NCI-H146 treated with DMSO at 0.1 percent for 48 hours (cell line): ENCODE measurements around the gene PLCH2.

Experiments used
- DNase-seq: peaks from one replicate; lab custom pipeline; 2025; ENCODE audit not compliant: unreplicated experiment; lab: John Stamatoyannopoulos, UW

Gene PLCH2

GRCh38 chr1:2525920-2526823, 50.1 kb downstream of the PLCH2 start, which contains the start of gene PANK4:
TSS of gene PANK4 (minus strand) at chr1:2526596. CDS start at chr1:2526587, 9 bp downstream.
- DNase-seq = peak; percentile 61

DNA sequence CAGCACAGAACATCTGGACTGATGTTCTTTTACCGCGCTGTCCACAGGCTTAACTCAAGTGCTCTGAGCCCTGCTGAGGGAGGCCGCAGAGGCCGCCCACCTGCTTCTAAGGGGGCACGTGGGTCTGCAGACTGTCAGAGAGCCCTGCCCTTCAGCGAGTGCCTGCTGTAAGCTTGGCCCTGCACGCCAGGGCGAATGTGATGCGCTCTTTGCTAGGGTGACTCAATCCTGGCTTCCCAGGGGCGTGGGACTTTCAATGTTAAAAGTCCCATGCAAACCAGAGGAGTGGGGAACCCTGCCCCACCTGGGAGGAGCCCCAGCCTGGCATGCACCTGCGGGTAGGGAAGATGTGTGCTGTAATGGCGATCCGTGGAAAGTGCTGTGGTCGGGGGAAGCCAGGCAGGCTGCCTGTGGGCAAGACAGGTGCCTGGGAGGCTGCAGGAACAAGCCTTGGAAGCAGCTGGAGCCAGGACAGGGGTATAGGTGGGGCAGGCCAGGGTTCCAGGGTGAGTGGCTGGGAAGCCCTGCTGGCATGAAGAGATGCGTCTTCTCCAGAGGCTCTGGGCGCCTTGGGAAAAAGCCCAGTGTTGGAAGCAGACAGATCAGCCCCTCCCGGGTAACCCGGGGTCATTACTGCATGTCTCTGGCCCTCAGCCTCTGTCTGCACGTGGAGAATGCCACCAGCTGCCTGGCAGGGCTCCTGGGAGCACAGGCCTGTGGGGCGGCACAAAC, 50.9 kb downstream of the PLCH2 start:
- DNase-seq = no peak

- no peak for DNase-seq
Measured at GRCh38 chr1:2527556-2527860, 51.4 kb downstream of the PLCH2 start.

DNA sequence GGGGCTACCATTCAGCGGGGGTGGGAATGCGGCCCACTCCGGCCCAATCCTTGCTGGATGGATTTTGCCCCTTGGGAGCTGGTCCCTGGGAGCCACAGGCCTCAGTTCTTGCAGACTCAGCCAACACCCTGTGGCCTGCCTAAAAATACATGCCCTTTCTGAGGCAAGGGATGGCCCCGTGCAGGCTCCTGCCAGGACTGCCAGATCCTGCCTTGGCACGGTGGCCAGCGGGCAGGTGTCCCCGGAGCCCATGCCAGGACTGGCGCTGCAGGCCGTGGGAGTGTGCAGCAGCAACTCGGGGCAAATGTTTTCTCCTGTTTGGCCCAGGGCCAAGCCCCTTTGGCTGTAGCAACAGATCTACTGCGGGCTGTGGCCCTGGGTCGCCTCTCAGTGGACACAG, 51.9 kb downstream of the PLCH2 start:
- DNase-seq = no peak

- no peak for DNase-seq
Measured at GRCh38 chr1:2528611-2528965, 52.5 kb downstream of the PLCH2 start.

DNA sequence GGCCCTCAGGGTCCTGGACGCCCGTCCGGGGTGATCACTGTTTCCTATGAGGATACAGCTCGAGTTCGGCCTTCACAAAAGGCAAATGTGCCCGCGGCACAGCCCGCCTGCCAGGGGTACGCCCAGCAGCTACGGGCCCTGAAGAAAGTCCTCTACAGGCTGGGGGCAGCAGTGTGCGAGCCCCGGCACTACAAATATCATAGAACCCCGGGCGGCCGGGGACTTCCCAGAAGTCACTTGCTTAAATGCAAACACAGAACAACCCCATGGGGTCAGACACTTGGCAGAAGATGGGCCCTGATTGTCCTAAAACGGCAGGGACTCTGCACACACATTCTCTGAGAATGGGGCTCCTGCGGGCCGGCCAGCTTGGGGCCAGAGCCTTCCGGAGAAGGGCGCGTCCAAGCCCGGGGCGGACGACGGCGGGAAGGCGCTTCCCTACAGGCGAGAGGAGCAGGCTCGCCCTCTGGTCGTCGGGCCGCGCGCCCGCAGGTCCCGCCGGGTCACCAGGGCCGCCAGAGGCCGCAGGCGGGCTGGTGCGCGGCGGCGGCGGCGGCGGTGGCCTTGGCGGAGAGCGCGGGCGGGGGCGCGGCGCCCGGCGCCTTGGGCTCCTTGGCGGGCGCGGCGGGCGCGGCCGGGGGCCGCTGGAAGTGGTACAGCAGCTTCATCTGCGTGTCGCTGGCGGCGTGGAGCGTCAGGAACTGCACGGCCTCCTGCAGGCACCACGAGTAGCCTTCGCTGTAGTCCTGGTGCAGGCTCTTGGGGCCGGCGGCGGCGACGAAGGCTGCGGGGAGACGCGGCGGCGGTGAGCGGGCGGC, 53.1 kb downstream of the PLCH2 start:
- no peak for DNase-seq

- no peak for DNase-seq
Measured at GRCh38 chr1:2529784-2530512, 53.9 kb downstream of the PLCH2 start, which contains the start of gene HES5. TSS of gene HES5 (minus strand) at chr1:2530263. CDS start at chr1:2530164, 99 bp downstream.

DNA sequence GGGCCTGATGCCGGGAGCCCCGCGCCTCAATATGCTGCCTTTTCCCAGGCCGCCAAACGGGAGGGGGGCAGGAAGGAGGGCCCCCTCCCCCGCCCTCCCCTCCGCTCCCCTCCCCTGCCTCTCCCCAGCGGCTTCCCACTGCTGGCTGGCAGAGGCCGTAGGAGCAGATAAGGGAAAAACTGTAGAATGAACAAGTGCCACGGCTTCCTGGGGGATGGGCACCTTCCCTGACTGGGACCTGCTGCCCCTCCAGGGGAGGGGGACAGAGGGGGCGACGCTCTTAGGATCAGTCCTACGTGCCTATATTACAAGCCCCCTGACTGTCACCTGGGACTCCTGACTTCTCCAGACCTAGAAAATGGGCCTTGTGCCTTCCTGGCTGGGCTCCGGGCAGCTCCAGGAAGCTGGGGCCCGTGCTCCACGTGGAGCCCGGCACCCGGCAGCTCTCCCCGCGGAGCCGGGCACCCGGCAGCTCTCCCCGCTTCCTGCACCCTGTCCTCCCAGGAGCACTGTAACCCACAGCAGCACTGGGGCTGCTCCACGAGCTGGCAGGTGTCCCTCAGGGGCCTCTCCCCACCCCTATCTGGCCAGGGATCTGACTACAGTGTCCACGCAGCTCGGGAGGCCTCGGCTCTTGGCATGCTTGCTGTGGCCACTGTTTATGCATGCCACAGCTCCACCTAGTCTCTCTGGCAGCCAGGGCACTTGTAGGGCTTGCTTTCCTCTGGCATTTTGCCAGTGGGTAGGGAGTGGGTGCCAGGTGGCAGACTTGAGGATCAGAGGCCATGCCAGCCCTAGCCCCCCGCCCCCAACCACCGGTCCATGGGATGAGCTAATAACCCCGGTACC, 54.6 kb downstream of the PLCH2 start:
- DNase-seq = no peak

GRCh38 chr1:2532485-2533160, 56.5 kb downstream of the PLCH2 start:
- DNase-seq = no peak

DNA sequence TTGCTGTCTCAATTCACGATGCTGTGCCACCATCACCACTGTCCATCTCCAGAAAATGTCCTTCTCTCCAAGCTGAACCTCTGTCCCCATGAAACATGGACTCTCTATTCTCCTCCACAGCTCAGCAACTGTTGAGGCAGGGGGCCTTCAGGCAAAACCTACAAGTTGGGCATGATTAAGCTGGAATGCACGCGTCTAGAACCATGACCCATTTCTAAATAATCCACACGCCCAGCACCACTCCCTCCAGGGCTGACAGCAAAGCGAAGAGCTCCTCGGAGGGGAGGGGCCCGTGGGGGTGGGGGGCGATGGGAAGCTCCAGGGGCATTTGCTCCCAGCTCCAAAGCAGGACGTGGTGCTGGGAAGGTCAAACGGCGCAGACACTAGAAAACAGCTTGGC, 57.3 kb downstream of the PLCH2 start:
- DNase-seq = no peak

DNA sequence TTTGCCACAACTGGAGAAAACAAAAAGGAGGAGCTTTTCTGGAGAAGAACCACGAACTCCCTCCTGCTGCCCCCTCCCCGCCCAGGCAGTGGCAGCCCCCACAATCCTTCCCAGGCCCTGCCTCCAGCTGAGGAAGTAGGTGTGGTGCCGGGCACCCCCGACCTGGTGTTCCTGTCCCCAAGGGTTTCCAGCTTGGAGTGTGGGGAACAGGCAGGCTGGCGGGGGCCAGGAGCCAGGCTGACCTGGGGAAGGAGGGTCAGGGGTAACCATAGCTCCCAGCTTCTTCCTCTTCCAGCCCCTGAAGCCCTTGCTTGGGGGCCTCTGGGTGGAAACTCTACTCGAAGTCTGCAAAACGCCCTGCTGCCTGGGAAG, 58.2 kb downstream of the PLCH2 start:
- no peak for DNase-seq

DNA sequence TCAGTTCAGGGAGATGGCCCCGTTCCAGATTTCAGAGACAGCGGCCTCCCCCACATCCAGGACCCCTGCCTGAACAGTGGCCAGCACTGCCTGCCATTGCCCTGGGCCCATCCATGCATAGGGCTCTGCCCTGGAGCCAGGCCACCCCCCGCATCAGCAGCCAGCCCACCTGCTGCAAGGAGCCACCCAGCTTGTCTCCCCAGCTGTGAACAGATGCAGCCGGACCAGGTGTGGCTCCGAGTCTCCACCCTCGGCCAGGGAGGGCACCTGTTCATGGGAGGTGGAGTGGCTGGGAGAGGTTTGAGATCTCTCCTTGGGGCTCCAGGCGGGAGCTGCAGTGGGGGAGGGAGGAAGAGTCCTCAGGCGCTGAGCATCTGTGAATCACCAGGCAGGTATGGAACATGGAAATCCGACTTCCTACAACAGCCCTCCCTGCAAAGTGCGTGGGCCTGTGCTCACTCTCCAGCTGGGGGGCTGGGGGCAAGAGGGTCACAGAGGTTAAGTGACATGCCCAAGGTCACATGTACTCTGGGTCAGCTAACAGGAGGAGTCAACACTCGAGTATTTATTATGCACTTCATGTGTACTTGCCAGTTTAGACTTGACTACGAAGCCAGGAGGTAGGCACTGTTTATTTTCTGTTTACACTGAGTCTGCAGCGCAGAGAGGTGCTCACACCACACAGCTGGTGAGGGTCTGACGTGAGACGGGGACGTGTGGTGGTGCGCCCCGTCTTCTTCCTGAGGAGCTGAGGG, 58.8 kb downstream of the PLCH2 start:
- DNase-seq = no peak

DNA sequence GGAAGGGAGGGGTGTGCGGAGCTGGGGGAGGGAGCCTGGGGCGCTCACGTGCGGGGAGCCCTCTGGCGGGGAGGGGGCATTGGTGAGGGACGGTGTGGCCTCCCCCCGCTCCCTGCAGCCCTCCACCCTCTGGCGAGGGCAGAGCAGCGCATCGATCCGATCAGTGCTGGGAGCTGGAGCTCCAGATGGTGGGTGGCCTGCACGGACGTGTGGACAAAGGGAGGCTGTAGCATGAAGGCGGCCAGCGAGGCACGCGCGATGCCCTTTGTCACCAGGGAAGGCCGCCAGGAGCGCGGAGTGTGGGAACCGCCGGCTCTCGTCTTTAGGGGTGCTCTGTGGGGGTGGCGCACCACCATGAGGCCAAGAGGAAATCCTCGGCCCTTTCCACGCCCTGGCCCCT, 59.4 kb downstream of the PLCH2 start:
- no peak for DNase-seq

DNA sequence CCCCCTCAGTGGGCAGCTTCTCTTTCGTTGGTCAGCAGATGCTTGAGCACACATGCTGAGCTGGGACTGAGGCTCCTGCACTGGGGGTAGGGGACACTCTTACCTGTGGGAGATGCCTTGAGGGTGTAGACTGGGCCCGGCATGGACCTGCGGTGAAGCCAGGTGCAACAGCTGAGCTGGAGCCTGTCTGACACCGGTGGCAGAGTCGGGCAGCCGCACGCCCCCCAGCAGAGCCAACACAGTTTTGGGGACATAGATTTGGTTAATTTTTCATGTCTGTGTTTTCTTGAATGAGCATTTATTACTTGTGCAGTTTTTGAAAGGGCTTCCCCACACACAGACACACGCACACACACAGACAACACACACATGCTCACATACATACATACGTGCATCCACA, 59.9 kb downstream of the PLCH2 start:
- DNase-seq = no peak

DNA sequence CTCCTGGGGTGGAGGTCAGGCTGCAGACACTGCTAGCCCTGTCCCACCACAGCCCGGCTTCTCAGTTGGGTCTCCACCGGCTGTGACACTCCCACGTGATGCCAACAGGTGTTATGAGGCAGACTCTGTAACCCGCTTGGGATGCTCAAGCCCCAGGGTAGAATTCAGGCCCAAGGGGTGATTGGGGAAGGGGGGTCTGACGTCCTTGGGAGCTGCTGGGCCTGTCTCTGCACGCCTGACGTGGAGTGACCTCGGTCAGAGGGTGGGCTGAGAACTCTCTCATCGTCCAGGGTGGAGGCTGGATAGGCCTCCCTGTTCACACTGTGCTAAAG, 61.7 kb downstream of the PLCH2 start:
- DNase-seq = no peak

DNA sequence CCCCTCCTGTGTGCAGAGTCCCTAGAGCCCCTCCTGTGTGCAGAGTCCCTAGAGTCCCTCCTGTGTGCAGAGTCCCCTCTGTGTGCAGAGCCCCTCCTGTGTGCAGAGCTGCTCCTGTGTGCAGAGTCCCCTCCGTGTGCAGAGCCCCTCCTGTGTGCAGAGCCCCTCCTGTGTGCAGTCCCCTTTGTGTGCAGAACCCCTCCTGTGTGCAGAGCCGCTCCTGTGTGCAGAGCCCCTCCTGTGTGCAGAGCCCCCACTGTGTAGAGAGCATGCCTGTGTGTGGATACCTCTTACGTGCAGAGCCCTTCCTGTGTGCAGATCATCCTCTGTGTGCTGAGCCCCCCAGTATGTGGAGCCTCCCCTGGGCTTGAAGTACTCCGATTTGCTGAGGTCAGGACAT, 62.3 kb downstream of the PLCH2 start:
- no peak for DNase-seq

DNA sequence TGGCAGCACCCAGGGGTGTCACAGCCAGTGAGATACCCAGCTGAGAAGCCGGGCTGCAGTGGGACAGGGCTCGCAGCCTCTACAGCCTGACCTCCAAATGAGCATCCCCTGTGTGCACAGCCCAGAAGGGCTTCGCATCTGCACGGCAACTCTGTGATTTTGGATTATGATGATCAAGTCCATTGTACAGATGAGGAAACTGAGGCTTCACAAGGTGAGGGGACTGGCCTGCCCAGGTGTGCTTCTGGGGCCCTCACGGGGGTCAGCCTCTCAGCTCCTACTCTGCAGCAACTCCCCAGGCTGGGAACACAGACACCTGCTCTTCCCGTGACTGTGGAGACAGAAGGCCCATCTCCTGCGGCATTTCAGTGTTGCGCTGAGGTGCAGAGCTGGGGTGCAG, 62.8 kb downstream of the PLCH2 start:
- DNase-seq = no peak

DNA sequence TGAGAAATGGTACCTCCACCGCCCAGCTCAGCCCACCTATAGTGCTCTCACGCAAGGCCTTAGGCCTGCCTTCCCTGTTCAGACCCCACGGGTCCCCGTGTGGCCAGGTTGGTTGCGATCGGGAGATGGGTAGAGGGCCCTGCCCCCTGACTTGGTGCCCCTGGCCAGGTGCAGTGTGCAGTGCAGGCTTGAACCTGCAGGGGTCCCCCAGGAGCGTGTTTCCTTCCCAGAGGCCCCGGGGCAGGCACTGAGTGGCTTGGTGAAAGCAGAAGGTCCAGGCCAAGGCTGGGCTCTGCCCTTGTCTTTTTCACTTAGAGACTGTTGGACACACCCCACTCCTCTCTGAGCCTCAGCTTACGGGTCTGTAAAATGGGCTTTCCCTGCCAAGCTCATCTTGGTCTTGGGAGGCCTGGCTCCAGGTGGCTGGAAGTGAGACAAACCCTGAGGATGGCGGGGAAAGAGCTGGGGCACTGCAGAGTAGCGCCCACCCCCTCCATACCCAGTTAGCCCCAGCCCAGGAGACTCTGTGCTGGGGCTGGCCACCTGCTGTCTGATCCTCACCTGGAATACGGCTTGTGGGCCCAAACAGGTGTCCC, 63.3 kb downstream of the PLCH2 start:
- DNase-seq = no peak
